DMS53 treated with DMSO at 0.1 percent for 48 hours (cell line): ENCODE data around the gene RIBC1.
"Not testable (repeated sequence)": the region's sequence is repeated elsewhere in the genome, so short reads cannot be mapped to it uniquely, and the experiment has no call there.

ENCODE experiments used
- DNase-seq: peaks from one replicate; lab custom pipeline; 2025; ENCODE audit not compliant: unreplicated experiment; lab: John Stamatoyannopoulos, UW

RIBC1 gene

GRCh38 chrX:53422861-53423306 is at the start of gene RIBC1:
Gene RIBC1 (plus strand): TSS chrX:53422873. CDS start chrX:53426277, 3,404 bp downstream.
- DNase-seq: no peak

GRCh38 chrX:53373307-53373706 is 49.4 kb upstream of the RIBC1 start:
- DNase-seq: no peak

- DNase-seq: no peak
These were observed 48.4 kb upstream of the RIBC1 start for GRCh38 chrX:53374222-53374820.

- no peak for DNase-seq
These were observed 47.8 kb upstream of the RIBC1 start for GRCh38 chrX:53374923-53375322.

- no peak for DNase-seq
These were observed 45.8 kb upstream of the RIBC1 start for GRCh38 chrX:53376888-53377287.

- DNase-seq: no peak
These were observed 45.2 kb upstream of the RIBC1 start for GRCh38 chrX:53377464-53377863.

- no peak for DNase-seq
These were observed 43.5 kb upstream of the RIBC1 start for GRCh38 chrX:53379008-53379710.

- DNase-seq: no peak
These were observed 42.9 kb upstream of the RIBC1 start for GRCh38 chrX:53379747-53380146.

GRCh38 chrX:53383376-53384076 is 39.1 kb upstream of the RIBC1 start:
- DNase-seq: no peak

- no peak for DNase-seq
These were observed 26.9 kb upstream of the RIBC1 start for GRCh38 chrX:53395605-53396298.

- DNase-seq: no peak
These were observed 24.5 kb upstream of the RIBC1 start for GRCh38 chrX:53398216-53398615.

- DNase-seq: no peak
These were observed 19.1 kb upstream of the RIBC1 start for GRCh38 chrX:53403535-53403934.

GRCh38 chrX:53412446-53412845 is 10.2 kb upstream of the RIBC1 start:
- DNase-seq: no peak

GRCh38 chrX:53420351-53420750 is 2.3 kb upstream of the RIBC1 start:
- not testable (repeated sequence) for DNase-seq

GRCh38 chrX:53421125-53421524 is 1.5 kb upstream of the RIBC1 start:
- no peak for DNase-seq

- DNase-seq: no peak
These were observed 944 bp upstream of the RIBC1 start for GRCh38 chrX:53421772-53422085.

- peak; percentile 90 for DNase-seq
These were observed 400 bp upstream of the RIBC1 start, which contains the start of gene SMC1A for GRCh38 chrX:53422086-53422860. Gene SMC1A (minus strand): TSS chrX:53422654. CDS start chrX:53422600, 54 bp downstream.

- DNase-seq: no peak
These were observed 7.1 kb downstream of the RIBC1 start for GRCh38 chrX:53429755-53430154.

- DNase-seq: no peak
These were observed 7.6 kb downstream of the RIBC1 start for GRCh38 chrX:53430231-53430630.

GRCh38 chrX:53433651-53434639 is 11.3 kb downstream of the RIBC1 start, which contains the start of gene HSD17B10:
Gene HSD17B10 (minus strand): TSS chrX:53434370. CDS start chrX:53434345, 25 bp downstream.
- DNase-seq: peak; percentile 77
